HEK293 (cell line): Measurements from ENCODE around the gene DENND1A.

Experiments used
- CTCF ChIA-PET: fragments of 350-600 bp; formaldehyde crosslinking; extraction: SDS; loops from one replicate; lab custom pipeline; 2021; ENCODE audit warnings: antibody characterized with exemption; lab: Yijun Ruan, JAX
- POLR2A ChIA-PET: fragments of 300-600 bp; formaldehyde crosslinking; extraction: SDS; loops from one replicate; lab custom pipeline; 2020; ENCODE audit warnings: antibody characterized with exemption, inconsistent platforms; lab: Yijun Ruan, JAX
- H3K27ac ChIP-seq: fragments of 200-500 bp; sonication (Bioruptor generic); 2 replicates; pipeline ENCODE4 v1.5.1; 2014; ENCODE audit warnings: low read depth, low read length, control low read depth, inconsistent platforms; ENCODE audit errors: extremely low read depth
- H3K36me3 ChIP-seq, 2 experiments: fragments of 200-500 bp in 1 of 2; sonication (Bioruptor generic) in 1 of 2; 1 replicate in 1 of 2; 2 replicates in 1 of 2; pipeline ENCODE4 v1.5.1; 2014 to 2017; ENCODE audit warnings: inconsistent platforms in 2 of 2, low read length in 2 of 2; ENCODE audit not compliant: control insufficient read depth in 2 of 2, insufficient read depth in 1 of 2
- H3K4me1 ChIP-seq: fragments of 200-500 bp; sonication (Bioruptor generic); 2 replicates; pipeline ENCODE4 v1.5.1; 2014; ENCODE audit warnings: mild to moderate bottlenecking, low read length, inconsistent platforms; ENCODE audit not compliant: control insufficient read depth, insufficient read depth
- H3K4me3 ChIP-seq: 2 replicates; pipeline ENCODE4 v1.5.1; 2011; ENCODE audit warnings: low read depth, mild to moderate bottlenecking, control low read depth, low read length, moderate library complexity
- H3K9me3 ChIP-seq: fragments of 200-500 bp; sonication (Bioruptor generic); 2 replicates; pipeline ENCODE4 v1.5.1; 2014; ENCODE audit warnings: low read depth, low read length, inconsistent platforms; ENCODE audit not compliant: control insufficient read depth, insufficient read depth
- ATF2 ChIP-seq: fragments of 450-650 bp; formaldehyde crosslinking; IDR thresholded peaks from 2 replicates; pipeline ENCODE4 v1.5.1; 2016; ENCODE audit warnings: missing biosample characterization, missing genetic modification characterization, low read depth
- EGR2 ChIP-seq: fragments of 450-650 bp; formaldehyde crosslinking; IDR thresholded peaks from 2 replicates; pipeline ENCODE4 v1.5.1; 2016; ENCODE audit warnings: low read depth, missing biosample characterization, missing genetic modification characterization
- INSM2 ChIP-seq: fragments of 450-650 bp; formaldehyde crosslinking; IDR thresholded peaks from 2 replicates; pipeline ENCODE4 v1.5.1; 2016; ENCODE audit warnings: missing biosample characterization, missing genetic modification characterization
- OSR2 ChIP-seq: fragments of 450-650 bp; formaldehyde crosslinking; IDR thresholded peaks from 2 replicates; pipeline ENCODE4 v1.5.1; 2016; ENCODE audit warnings: missing biosample characterization, missing genetic modification characterization
- PRDM2 ChIP-seq: fragments of 450-650 bp; formaldehyde crosslinking; IDR thresholded peaks from 2 replicates; pipeline ENCODE4 v1.5.1; 2016; ENCODE audit warnings: missing biosample characterization, missing genetic modification characterization, borderline replicate concordance
- ZFHX2 ChIP-seq: fragments of 450-650 bp; formaldehyde crosslinking; conservative IDR thresholded peaks from 2 replicates; pipeline ENCODE4 v1.5.1; 2016; ENCODE audit warnings: missing biosample characterization, missing genetic modification characterization
- ZNF112 ChIP-seq: fragments of 450-650 bp; formaldehyde crosslinking; IDR thresholded peaks from 2 replicates; pipeline ENCODE4 v1.5.0; 2017; ENCODE audit warnings: missing biosample characterization, missing genetic modification characterization
- ZNF148 ChIP-seq: fragments of 450-650 bp; formaldehyde crosslinking; IDR thresholded peaks from 2 replicates; pipeline ENCODE4 v1.5.0; 2017; ENCODE audit warnings: missing biosample characterization, missing genetic modification characterization, borderline replicate concordance
- ZNF155 ChIP-seq: fragments of 450-650 bp; formaldehyde crosslinking; IDR thresholded peaks from 2 replicates; pipeline ENCODE4 v1.5.1; 2016; ENCODE audit warnings: missing biosample characterization, missing genetic modification characterization
- ZNF24 ChIP-seq: fragments of 450-650 bp; formaldehyde crosslinking; IDR thresholded peaks from 2 replicates; pipeline ENCODE4 v1.5.1; 2016; ENCODE audit warnings: missing biosample characterization, missing genetic modification characterization
- ZNF274 ChIP-seq, 2 experiments: fragments of 200-500 bp in 1 of 2; fragments of 450-650 bp in 1 of 2; sonication (Bioruptor generic) in 1 of 2; formaldehyde crosslinking in 1 of 2; IDR thresholded peaks; 2 replicates each; pipeline versions ENCODE4 v1.5.1 to v1.6.1; 2014 to 2016; ENCODE audit warnings: borderline replicate concordance in 1 of 2, inconsistent platforms in 1 of 2, low read length in 1 of 2, missing biosample characterization in 1 of 2, missing genetic modification characterization in 1 of 2
- ZNF302 ChIP-seq: fragments of 450-650 bp; formaldehyde crosslinking; IDR thresholded peaks from 2 replicates; pipeline ENCODE4 v1.5.1; 2016; ENCODE audit warnings: missing biosample characterization, missing genetic modification characterization, low read depth
- ZNF324 ChIP-seq: fragments of 450-650 bp; formaldehyde crosslinking; IDR thresholded peaks from 2 replicates; pipeline ENCODE4 v1.5.1; 2016; ENCODE audit warnings: missing biosample characterization, missing genetic modification characterization
- ZNF391 ChIP-seq: fragments of 450-650 bp; formaldehyde crosslinking; IDR thresholded peaks from 2 replicates; pipeline ENCODE4 v1.5.1; 2016; ENCODE audit warnings: low read depth, missing biosample characterization, missing genetic modification characterization, borderline replicate concordance
- ZNF423 ChIP-seq: fragments of 450-650 bp; formaldehyde crosslinking; IDR thresholded peaks from 2 replicates; pipeline ENCODE4 v1.5.1; 2016; ENCODE audit warnings: missing biosample characterization, missing genetic modification characterization
- ZNF426 ChIP-seq: fragments of 450-650 bp; formaldehyde crosslinking; IDR thresholded peaks from 2 replicates; pipeline ENCODE4 v1.5.1; 2017; ENCODE audit warnings: missing biosample characterization, missing genetic modification characterization, mild to moderate bottlenecking, inconsistent platforms, moderate library complexity
- ZNF561 ChIP-seq: fragments of 450-650 bp; IDR thresholded peaks from 2 replicates; pipeline ENCODE4 v1.5.1; 2018; ENCODE audit warnings: missing biosample characterization, missing genetic modification characterization, borderline replicate concordance
- ZNF600 ChIP-seq: fragments of 450-650 bp; formaldehyde crosslinking; IDR thresholded peaks from 2 replicates; pipeline ENCODE4 v1.5.1; 2016; ENCODE audit warnings: missing biosample characterization, missing genetic modification characterization
- ZNF621 ChIP-seq: fragments of 450-650 bp; formaldehyde crosslinking; IDR thresholded peaks from 2 replicates; pipeline ENCODE4 v1.5.1; 2017; ENCODE audit warnings: missing biosample characterization, missing genetic modification characterization
- ZNF629 ChIP-seq: fragments of 450-650 bp; formaldehyde crosslinking; IDR thresholded peaks from 2 replicates; pipeline ENCODE4 v1.5.1; 2017; ENCODE audit warnings: missing biosample characterization, missing genetic modification characterization
- ZNF645 ChIP-seq: fragments of 450-650 bp; formaldehyde crosslinking; IDR thresholded peaks from 2 replicates; pipeline ENCODE4; 2016; ENCODE audit warnings: missing biosample characterization, missing genetic modification characterization
- ZNF692 ChIP-seq: fragments of 450-650 bp; formaldehyde crosslinking; IDR thresholded peaks from 2 replicates; pipeline ENCODE4 v1.5.1; 2016; ENCODE audit warnings: missing biosample characterization, missing genetic modification characterization

Gene DENND1A

GRCh38 chr9:123395689-123396511 is 534.0 kb downstream of the DENND1A start:
- ChIA-PET CTCF (interaction anchor here (0.6 to 1.7 kb wide), 4 partner anchors 10 to 1145 kb away, joined by 3 to 8 read pairs (median 3); no protein-coding TSS in a partner anchor), POLR2A (interaction anchor here (1.1 kb wide), 1 partner anchor 10 kb away, joined by 3 read pairs; no protein-coding TSS in a partner anchor)
- H3K27ac ChIP-seq, result no peak overlapping the region
- no peaks in the 10 kb centered on the region for H3K36me3 ChIP-seq
- H3K4me1 ChIP-seq, result no peaks in the 10 kb centered on the region
- H3K9me3 ChIP-seq, result no peaks in the 10 kb centered on the region
- no peak overlapping the region for H3K4me3 ChIP-seq
- no peak for TF ChIP-seq ZNF423 (tag by site-specific recombination)
- TF ChIP-seq ZNF561 (tag by site-specific recombination), result no peak
- no peak for TF ChIP-seq ZNF391 (tag by site-specific recombination)
- TF ChIP-seq ZNF302, result no peak
- TF ChIP-seq INSM2 (tag by site-specific recombination), result no peak
- TF ChIP-seq ZNF274 (IDR thresholded peaks at IDR 0.05; ENCODE audit: low read length), result no peak
- no peak for TF ChIP-seq ZNF274 (tag by site-specific recombination; IDR thresholded peaks at IDR 0.05; ENCODE audit: borderline replicate concordance)
- TF ChIP-seq ZNF600, result 0 out of 2 replicates have a peak, but pooled peaks have one; percentile 10
- peak; percentile 85 for TF ChIP-seq EGR2
- no peak for TF ChIP-seq ZNF426 (tag by site-specific recombination)
- no peak for TF ChIP-seq ZNF629 (tag by site-specific recombination)
- no peak for TF ChIP-seq ZNF324 (tag by site-specific recombination)
- TF ChIP-seq ZNF148 (tag by site-specific recombination), result no peak
- TF ChIP-seq ZNF692 (tag by site-specific recombination), result 0 out of 2 replicates have a peak, but pooled peaks have one; percentile 35
- TF ChIP-seq ZNF112 (tag by site-specific recombination), result no peak
- TF ChIP-seq ATF2 (tag by site-specific recombination), result no peak
- no peak for TF ChIP-seq OSR2
- peak; percentile 91 for TF ChIP-seq ZFHX2
- no peak for TF ChIP-seq ZNF621 (tag by site-specific recombination)
- no peak for TF ChIP-seq PRDM2
- no peak for TF ChIP-seq ZNF24 (tag by site-specific recombination)
- no peak for TF ChIP-seq ZNF155 (tag by site-specific recombination)
- no peak for TF ChIP-seq ZNF645 (tag by site-specific recombination)
